Stimulated activated CD8-positive, alpha-beta memory T cell treated with anti-CD3 and anti-CD28 coated beads, Interleukin-12 subunit alpha, Interleukin-12 subunit beta, amount 100 ng/mL, for 4 hours (primary cell): Measurements from ENCODE around the gene PANK3.
"Not testable (repeated sequence)": the region's sequence is repeated elsewhere in the genome, so short reads cannot be mapped to it uniquely, and the experiment has no call there.

Experiments
- DNase-seq: peaks from one replicate; pipeline ENCODE4 v3.0.0-alpha.2; 2020; ENCODE audit warnings: low read depth

PANK3 gene

GRCh38 chr5:168552146-168552545 lies 27.0 kb downstream of the PANK3 start:
- no peak for DNase-seq

GRCh38 chr5:168550656-168551055 lies 28.5 kb downstream of the PANK3 start:
- no peak for DNase-seq

- DNase-seq: no peak
Measured at GRCh38 chr5:168549554-168549953, 29.6 kb downstream of the PANK3 start.

- no peak for DNase-seq
Measured at GRCh38 chr5:168537176-168537575, 42.0 kb downstream of the PANK3 start.

GRCh38 chr5:168534351-168534750 lies 44.8 kb downstream of the PANK3 start:
- not testable (repeated sequence) for DNase-seq

GRCh38 chr5:168531987-168532864 lies 46.9 kb downstream of the PANK3 start:
- DNase-seq: no peak

- DNase-seq: no peak
Measured at GRCh38 chr5:168531191-168531590, 48.0 kb downstream of the PANK3 start.

- no peak for DNase-seq
Measured at GRCh38 chr5:168530621-168531150, 48.5 kb downstream of the PANK3 start.

- DNase-seq: no peak
Measured at GRCh38 chr5:168529374-168530234, 49.6 kb downstream of the PANK3 start.

GRCh38 chr5:168528521-168529373 lies 50.4 kb downstream of the PANK3 start, which contains the start of gene FBLL1:
Gene FBLL1, plus strand, starts transcription at chr5:168529305. Its CDS starts 200 bp downstream, at chr5:168529505.
- no peak for DNase-seq

GRCh38 chr5:168527756-168528295 lies 51.3 kb downstream of the PANK3 start:
- no peak for DNase-seq

- no peak for DNase-seq
Measured at GRCh38 chr5:168525856-168526255, 53.3 kb downstream of the PANK3 start.

GRCh38 chr5:168513861-168514428 lies 65.2 kb downstream of the PANK3 start:
- DNase-seq: no peak

- no peak for DNase-seq
Measured at GRCh38 chr5:168502563-168503237, 76.5 kb downstream of the PANK3 start.
